Islet precursor cell (in vitro differentiated cells): ENCODE data around the gene SAMD9.
"Not testable (repeated sequence)": the region's sequence is repeated elsewhere in the genome, so short reads cannot be mapped to it uniquely, and the experiment has no call there.

Source experiments
- DNase-seq: peaks from one replicate; pipeline ENCODE4 v3.0.0-alpha.2; 2018

SAMD9 gene

DNA sequence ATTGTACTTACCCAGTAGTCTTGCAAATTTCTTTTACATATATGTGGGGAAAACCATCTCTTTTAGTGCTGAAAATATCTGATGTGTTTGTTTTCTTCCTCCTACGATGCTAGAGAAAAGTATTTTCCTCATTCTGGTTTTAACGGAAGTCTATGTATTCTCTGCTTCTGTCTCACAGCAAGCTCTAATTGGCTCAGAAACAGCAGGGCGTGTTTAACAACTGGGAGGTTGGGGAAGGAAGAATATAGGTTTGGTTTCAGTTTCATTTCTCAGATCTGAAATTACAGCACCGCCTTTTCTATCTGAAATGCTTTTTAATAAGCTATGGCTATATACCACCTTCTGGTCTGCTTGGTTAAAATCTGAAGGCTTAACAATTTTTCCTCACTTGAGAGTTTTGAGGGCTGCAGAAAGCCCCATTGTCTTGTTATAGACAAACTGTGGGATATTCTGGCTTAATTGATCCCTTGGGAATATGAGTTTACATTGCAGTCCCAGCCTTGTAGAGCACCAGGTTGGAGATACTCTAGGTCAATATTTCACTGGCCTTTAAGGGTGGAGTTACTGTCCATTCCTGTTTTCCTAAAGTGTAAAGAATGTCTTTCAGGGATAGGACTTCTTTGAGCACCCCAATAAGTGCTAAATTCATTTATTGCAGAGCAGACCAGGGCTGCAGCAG is at the start of gene SAMD9:
Gene SAMD9, minus strand, starts transcription at position 128 of the 679 bp plus-strand sequence. CDS start 11,882 bp downstream, outside the sequence.
- DNase-seq: no peak

DNA sequence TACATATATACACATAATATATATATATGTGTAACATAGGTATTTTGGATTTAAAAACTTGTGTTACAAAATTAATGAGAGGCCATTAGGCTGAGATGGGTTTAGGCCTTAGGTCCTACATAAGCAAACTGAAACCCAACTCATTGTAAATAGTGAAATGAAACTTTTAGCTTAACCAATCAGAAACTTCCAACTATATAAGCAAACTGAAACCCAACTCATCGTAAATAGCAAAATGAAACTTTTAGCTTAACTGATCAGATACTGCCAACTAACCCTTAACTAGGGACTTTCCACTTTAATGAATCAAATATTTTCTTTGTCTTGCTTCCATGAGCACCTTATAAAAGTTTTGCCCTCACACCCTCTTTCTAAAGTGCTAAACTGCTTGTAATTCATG is 47.7 kb upstream of the SAMD9 start:
- DNase-seq: no peak

DNA sequence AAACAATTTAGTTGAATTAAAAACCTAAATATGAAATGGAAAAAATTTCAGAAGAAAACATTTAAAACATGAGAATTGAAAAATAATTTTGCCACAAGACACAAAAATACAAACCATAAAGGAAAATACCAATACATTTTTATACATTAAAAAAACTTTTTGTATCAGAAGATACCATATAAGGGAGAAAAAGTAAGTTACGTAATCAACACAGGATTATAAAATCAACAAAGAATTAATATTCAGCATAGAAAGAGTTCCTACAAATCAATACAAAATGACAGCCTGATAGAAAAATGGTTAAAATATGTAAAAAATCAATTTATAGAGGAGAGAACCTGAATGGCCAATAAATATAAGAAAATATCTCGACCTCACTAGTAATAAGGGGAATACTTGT is 47.0 kb upstream of the SAMD9 start:
- no peak for DNase-seq

DNA sequence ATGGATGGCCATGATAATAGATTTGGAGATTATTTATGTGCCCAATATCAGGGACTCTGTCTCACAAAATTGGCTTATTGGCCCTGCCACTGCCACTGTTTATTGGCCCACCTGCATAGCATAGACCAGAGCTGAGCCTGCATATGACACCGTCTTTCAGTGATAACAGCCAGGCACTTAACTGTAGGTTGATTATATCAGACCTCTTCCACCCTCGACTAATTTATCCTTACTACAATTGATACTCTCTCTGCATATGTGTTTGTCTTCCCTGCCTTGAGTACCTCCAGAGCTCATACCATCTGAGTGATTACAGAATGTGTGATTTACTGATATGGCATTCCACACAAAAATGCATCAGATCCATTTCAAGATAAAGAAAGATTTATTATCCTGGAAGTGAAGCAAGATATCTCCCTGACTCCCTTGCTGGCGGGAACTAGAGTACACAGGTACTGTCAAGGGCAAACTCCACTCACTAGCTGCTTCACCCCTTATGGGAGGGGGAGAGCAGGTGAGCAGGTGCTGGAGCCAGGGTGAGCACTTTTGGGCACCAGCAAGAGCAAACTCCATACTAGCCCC is 43.5 kb upstream of the SAMD9 start:
- no peak for DNase-seq

DNA sequence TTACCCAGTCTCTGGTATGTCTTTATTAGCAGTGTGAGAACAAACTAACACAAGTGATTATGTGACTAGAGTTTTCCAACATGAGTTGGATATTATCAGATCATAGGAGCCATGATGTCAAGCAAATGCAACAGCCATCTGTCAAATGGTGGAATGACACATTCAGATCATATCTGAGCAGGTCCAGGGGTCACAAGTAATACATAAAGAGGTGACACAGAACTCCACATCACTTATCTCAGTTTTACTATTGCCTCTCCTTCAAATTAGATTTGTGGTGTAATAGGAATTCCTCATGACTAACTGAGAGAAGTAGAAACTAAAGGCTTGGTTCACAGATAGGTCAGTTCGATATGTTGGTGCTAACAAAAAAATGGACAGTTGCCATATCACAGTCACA is 42.6 kb upstream of the SAMD9 start:
- no peak for DNase-seq

DNA sequence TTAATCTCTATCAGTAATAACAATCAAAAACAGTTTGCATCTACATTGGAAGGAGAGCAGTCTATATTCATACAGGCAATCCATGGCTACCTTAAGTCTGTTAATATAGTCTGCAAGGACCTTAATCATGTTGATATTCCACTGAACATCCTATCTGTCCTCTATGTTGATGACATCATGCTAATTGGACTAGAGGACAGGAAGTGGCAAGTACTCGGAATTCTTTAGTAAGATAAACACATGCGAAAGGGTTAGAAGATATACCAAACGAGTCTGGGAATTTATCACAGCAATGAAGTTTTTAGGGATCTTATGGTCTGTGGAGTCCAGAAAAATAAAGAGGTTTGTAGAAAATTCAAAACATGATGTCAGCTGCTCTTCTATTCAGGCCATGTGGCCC is 41.7 kb upstream of the SAMD9 start:
- no peak for DNase-seq

DNA sequence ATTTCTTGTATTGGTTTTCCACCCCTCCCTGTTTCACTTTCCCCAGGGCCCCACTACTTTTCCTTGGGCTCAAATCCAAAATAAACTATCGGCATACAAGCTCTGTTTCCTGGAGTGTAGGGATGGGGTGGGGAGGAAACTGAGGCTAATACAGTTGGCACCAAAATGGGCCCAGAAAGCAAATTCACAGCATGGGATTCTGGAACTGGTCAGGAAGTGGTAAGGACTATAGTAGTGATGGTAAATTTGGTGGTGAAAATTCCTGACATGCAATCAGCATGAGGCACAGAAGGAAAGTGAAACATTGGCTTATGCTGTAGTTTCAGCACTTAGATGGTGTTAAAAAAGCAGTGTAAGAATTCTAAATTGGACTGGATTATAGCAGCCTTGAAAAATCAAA is 39.1 kb upstream of the SAMD9 start:
- DNase-seq: no peak

DNA sequence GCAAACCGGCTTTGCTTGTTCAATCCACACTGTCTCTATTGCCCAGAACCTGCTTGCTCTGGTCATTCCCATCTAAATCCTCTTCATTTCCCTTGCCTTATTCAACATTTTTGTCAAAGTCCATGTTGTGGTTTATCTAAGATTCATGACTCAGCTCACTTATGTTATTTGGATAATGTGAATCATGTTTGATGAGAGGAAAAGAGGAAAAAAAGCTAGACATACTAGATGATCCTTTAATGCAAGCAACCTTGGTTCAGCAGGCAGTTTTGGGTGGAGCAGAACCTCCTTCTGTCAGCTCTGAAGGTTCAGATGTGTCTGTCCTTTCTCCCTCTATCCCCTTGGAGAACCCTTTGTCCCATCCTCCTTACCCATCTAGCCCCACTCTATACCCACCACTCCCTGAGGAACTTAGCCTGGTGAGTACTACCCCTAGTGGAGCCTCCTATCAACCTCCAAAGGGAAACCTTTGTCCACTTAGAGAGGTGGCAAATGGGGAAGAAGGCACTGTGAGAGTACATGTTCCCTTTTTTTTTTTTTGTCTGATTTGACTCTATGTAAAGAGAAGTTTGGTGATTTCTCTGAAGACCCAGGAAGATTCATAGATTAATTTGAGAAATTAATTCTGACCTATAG is 32.5 kb upstream of the SAMD9 start:
- DNase-seq: no peak

DNA sequence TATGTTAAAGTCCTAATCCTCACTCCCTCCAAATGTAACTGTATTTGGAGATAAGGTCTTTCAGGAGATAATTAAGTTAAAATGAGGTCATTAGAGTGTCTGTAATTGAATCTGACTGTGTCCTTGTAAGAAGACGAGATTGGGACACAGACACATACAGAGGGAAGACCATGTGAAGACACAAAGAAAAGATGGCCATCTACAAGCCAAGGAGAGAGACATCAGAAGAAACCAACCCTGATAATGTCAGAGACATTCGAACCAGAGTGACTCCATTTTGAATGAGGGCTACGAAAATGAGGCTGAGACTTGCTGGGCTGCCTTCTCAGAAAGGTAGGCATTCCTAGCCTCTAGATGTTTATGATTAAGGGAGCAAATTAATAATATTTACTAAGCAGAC is 30.9 kb upstream of the SAMD9 start:
- DNase-seq: no peak

DNA sequence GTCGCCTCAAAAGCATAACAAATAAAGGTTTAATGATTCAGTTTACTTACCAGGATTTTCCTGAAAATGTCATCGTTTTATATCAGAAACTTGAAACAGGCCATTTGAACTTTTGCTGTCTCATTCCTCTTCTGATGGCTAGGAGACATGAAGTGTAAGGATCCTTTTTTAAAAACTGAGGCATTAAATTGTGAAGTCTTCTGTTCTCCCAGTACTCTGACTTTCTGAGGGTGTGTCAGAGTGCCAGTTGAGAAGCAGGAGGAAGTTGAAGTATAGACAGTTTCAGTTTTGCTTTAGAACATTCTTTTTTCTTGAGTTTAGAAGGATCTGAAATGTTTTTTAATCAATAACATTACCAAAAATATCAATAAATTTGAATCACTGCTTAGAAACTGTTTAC is 30.4 kb upstream of the SAMD9 start, which contains the start of gene SAMD9L:
Gene SAMD9L, minus strand, starts transcription at position 242 of the 400 bp plus-strand sequence. CDS start 12,414 bp downstream, outside the sequence.
- no peak for DNase-seq

DNA sequence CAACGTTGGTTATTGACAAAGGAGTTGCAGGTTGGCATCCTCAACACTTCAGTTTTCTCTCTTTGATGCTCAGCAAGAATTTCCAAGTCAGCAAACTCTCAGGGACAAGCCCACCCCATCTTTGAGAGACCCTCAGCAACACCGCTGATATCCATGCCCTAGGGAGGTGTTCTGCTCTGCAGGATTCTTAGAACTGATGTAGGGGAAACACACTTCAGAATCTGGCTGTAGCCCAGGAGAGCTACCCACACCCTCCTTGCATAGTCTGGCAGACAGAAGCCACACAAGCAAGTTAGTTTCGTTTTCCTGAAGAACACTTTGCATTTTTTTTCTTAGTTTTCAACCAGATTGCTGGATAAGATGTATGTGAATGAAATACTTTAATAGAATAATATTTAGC is 29.6 kb upstream of the SAMD9 start:
- no peak for DNase-seq

DNA sequence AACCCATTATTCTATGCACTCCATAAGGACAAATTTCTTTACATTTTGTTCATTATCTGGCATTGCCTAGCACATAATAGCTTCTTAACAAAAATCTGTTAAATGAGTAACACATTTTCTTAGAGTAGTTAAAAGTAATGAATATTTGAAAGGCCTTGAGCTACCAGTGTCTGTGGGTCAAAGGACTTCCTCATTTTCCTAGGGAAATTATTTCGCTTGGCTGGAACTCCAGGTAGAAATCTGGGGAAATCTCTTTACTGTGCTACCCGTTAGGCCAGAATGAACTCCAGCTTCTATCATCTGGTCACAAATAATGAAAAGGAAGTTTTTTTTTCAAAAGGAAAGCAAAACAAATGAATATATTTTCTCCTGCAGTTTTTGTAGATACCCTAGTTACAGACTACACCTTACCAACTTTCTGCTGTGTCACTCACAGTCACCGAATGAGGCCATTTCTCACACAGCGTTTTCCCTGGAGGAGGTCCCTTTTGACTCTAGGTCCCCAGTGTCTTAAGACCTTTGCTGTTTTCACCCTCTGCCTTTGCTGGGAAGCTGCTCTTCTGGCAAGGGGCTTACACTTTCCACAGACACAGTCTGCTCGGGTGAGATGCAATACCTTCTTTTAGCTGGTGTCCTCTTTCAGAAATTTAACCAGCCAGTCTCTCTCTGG is 28.8 kb upstream of the SAMD9 start:
- no peak for DNase-seq

DNA sequence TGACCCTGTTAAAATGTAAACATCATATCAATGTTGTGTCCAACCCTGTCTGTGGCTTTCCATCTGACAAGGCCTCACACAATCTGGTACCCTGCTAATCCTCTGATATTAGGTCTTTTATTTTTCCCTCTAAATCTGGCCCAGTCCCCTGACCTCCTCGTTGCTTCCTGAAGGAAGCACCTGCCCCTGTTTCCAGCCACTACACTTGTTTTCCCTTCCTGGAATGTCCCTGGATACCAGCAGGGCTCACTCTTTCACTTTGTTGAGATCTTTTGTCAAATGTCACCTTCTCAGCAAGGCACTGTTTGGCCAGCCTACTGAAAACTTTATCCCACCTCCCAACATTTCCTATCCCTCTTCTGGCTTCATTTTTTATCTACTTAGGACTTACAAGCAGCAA is 28.3 kb upstream of the SAMD9 start:
- DNase-seq: no peak

DNA sequence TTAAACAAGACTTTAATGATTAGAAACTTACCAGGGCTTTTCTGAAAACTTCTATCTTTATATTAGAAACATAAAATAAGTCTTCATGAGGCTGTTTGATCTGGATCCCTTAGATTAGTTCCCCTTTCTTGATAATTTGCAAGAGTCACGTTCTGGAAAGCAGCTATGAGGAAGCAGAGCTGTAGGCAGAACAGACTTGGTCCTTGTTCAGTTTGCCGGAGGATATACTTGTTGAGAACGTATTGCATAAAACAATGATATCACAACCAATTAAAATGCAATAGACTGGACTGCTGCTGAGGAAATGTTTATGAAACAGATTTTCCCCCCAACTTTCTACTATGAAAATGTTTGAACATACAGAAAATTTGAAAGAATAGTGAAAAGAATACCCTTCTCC is 27.6 kb upstream of the SAMD9 start:
- no peak for DNase-seq

DNA sequence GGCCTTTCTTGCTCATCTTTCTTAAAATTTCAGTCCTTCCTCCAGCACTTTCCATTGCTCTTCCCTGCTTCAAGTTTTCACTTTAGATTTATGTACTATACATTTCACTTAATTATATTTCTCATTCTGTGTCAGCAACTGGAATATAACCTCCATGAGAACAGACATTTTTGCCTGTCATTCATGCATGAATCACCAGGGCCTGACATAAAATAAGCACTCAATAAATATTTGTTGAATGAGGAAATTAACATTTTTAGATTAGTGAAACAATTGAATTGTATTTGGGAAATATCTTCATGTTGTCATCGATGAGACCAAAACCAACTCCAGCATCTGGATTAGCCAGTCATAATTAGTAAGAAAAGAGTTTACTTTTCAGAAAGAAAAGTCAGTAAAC is 24.3 kb upstream of the SAMD9 start:
- DNase-seq: no peak

DNA sequence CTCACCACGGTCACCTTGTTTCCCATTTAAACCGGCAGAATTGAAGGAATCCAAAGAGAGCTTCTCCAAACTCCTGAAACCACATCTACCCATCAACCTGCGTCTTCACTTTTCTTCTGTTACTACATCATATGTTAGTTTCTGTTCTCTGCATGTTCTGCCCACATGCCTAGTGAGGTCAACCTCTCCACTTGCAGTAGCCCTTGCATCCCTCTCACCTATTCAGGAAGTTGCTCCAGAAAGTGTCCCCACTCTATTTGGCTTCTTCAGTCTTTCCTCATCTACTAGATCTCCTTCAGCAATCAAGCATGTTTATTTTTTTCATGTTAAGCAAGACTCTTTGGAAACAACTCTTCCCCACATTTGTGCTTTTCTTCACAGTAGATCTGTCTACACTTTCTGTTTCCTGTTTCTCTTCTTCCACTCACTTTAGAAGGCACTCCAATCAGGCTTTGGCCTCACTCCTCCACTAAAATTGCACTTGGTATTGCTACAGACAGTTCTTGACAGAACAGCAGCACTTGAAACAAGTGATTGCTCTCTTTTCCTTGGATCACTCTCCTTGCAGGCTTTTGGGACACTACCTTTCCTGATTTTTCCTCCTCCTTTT is 22.9 kb upstream of the SAMD9 start:
- DNase-seq: no peak

DNA sequence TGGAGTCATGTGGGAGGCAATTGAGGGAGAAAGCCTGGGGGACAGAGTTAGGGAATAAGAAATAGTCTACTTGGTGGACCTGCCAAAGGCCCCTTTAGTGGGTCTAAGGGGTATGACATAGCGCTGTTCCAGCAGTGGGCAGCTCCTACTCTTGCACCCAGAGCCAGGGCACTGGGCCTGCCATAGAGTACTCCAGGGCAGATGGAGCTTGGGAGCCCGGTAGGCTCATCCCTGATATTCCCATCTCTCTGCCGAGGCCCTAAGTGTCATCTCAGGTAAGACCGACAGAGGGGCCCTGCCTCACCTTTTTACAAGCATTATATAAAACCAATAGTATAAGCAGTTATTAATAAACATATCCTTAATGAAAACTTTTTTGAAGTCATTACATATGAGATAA is 20.8 kb upstream of the SAMD9 start:
- no peak for DNase-seq

DNA sequence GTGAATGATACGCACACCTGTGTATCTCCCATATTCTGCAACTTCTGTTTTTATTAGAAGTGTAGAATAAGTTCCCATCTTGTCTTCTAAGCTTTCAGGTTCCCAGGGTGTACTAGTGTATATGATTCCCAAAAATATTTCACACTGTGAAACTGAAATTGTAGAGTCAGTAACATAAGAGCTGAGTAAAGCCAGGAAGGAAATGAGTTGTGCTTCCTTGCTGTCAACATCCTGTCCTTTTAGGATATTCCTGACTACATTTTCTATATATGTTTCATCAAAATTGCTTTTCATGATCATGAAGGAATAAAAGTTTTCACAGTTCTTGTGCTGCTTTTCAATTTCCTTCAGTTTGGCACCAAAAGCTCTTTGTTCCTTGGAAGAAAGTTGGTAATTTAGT is 15.2 kb upstream of the SAMD9 start:
- DNase-seq: no peak

DNA sequence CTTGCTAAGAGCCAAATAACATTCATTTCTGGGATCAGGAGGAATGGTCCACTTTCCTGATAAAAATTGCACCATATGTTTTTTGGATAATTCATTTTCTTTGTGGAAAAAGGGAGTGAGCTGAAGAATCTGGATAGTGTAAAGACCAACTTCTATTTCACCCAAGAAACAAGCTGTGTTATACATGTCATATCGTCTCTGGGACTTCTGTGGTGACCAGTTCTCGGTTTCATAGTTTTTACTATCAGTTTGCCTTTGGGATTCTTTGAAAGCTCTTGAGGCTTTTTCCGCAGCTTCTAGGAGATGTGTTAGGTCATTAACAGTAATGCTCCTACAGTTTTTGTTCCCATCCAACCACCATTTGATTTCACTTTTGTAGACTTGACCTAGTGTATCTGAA is 14.4 kb upstream of the SAMD9 start:
- DNase-seq: no peak

DNA sequence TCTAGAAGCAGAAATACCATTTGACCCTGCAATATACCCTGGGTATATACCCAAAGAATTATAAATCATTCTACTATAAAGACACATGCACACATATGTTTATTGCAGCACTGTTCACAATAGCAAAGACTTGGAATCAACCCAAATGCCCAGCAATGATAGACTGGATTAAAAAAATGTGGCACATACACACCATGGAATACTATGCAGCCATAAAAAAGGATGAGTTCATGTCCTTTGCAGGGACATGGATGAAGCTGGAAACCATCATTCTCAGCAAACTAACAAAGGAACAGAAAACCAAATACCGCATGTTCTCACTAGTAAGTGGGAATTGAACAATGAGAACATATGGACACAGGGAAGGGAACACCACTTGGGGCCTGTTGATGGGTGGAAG is 9.2 kb upstream of the SAMD9 start:
- DNase-seq: not testable (repeated sequence)

DNA sequence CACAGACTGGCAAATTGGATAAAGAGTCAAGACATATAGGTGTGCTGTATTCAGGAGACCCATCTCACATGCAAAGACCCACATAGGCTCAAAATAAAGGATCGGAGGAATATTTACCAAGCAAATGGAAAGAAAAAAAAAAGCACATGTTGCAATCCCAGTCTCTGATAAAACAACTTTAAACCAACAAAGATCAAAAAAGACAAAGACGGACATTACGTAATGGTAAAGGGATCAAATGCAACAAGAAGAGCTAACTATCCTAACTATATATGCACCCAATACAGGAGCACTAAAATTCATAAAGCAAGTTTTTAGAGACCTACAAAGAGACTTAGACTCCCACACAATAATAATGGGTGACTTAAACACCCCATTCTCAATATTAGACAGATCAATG is 5.8 kb upstream of the SAMD9 start:
- DNase-seq: not testable (repeated sequence)

DNA sequence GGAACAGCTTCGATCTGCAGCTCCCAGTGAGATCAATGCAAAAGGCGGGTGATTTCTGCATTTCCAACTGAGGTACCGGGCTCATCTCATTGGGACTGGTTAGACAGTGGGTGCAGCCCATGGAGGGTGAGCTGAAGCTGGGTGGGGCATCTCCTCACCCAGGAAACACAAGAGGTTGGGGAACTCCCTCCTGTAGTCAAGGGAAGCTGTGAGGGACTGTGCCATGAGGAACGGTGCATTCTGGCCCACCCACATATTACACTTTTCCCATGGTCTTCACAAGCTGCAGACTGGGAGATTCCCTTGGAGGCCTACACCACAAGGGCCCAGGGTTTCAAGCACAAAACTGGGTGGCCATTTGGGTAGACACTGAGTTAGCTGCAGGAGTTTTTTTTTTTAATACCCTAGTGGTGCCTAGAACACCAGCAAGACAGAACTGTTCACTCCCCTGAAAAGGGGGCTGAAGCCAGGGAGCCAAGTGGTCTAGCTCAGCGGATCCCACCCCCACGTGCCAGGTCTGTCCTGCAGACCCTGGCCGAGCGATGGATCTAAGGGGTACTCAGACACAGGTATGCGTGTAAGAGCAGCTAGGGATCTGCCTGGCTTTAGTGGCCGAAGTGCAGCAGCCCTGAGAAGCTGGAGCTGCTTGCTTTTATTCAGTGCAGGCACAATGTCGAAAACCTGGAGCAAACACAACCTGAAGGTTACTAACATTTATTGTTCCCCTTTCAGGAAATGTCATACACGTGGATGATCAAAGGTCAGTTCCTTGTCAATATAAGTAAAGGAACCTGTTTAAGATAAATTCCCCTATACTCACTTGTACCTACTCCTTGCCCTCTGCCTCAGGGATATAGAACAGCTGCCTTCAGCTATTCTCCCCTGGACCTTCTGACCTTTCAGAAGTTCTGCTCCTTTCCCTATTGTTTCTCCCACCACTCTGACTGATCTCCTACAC is 3.1 kb upstream of the SAMD9 start:
- no peak for DNase-seq
